Adrenal gland (tissue), 5 donors: ENCODE data around the gene KPNA5.

ENCODE experiments used
- POLR2A ChIP-seq, 2 donors: fragments of 450-650 bp; IDR thresholded peaks; one replicate each; pipeline ENCODE4 v1.6.1; 2017; ENCODE audit warnings: antibody characterized with exemption in 2 of 2, mild to moderate bottlenecking in 2 of 2, moderate library complexity in 1 of 2
- TF ChIP-seq, protein P1 (sequence below), 6 experiments: fragments of 450-650 bp in 4 of 6; fragments of 200-600 bp in 2 of 6; sonication (generic) in 1 of 6; IDR thresholded peaks; 1 replicate in 5 of 6; 2 replicates in 1 of 6; pipeline versions ENCODE4 v1.5.1 to v1.8.0; 2016 to 2021; ENCODE audit warnings: antibody characterized with exemption in 6 of 6, mild to moderate bottlenecking in 2 of 6, moderate library complexity in 1 of 6
- donor health status: DM: no; HTN: no; CAD: no.

GRCh38 chr6:116661594-116661993 lies 19.4 kb upstream of the KPNA5 start:
- TF ChIP-seq POLR2A (IDR thresholded peaks at IDR 0.05): no peak
- TF ChIP-seq, protein P1, sequence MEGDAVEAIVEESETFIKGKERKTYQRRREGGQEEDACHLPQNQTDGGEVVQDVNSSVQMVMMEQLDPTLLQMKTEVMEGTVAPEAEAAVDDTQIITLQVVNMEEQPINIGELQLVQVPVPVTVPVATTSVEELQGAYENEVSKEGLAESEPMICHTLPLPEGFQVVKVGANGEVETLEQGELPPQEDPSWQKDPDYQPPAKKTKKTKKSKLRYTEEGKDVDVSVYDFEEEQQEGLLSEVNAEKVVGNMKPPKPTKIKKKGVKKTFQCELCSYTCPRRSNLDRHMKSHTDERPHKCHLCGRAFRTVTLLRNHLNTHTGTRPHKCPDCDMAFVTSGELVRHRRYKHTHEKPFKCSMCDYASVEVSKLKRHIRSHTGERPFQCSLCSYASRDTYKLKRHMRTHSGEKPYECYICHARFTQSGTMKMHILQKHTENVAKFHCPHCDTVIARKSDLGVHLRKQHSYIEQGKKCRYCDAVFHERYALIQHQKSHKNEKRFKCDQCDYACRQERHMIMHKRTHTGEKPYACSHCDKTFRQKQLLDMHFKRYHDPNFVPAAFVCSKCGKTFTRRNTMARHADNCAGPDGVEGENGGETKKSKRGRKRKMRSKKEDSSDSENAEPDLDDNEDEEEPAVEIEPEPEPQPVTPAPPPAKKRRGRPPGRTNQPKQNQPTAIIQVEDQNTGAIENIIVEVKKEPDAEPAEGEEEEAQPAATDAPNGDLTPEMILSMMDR (IDR thresholded peaks at IDR 0.05): no peak
